ENCODE measurements around the gene MATR3.
"Not testable (repeated sequence)": the region's sequence is repeated elsewhere in the genome, so short reads cannot be mapped to it uniquely, and the experiment has no call there.

MATR3 gene

DNA sequence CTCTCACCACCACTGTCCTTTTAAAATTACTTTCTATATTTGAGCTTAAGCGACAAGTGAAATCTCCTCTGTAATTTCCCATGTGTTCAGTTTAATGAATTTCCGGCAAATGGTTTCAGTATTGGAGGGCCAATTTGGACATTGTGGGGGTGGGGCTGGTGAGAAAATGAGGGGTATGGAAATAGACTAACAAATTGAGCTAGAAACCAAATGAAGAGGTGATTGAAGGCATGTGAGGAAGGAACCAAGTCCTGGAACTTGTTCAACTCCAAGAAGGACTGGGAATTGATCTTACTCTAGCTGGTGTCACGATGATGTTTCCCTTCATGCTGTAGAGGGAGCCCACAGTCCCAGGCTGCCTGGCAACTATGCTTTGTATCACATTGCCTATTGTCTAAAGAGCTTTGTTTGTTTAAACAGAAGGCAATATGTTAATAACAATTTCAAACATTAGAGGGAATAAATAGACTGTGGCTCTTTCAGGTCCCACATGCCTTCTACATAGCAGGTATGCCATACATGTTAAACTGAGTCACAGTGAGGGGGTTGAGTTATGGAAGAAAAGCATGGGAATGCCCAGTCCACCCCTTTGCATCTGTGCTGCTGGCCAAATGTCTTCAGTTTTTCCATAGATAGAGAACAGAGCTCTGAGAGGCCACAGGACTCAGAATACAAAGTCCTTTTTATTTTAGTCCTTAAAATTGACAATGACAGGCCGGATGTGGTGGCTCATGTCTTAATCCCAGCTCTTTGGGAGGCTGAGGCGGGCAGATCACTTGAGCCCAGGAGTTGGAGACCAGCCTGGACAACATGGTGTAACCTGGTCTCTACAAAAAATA lies 25.0 kb upstream of the MATR3 start:
- no peak overlapping the region for H3K27ac ChIP-seq (ENCODE audit: low read length)
- H3K4me2 ChIP-seq (ENCODE audit: low read length), result peak overlapping the region; percentile 3; the same call in 1 of the 2 replicates

DNA sequence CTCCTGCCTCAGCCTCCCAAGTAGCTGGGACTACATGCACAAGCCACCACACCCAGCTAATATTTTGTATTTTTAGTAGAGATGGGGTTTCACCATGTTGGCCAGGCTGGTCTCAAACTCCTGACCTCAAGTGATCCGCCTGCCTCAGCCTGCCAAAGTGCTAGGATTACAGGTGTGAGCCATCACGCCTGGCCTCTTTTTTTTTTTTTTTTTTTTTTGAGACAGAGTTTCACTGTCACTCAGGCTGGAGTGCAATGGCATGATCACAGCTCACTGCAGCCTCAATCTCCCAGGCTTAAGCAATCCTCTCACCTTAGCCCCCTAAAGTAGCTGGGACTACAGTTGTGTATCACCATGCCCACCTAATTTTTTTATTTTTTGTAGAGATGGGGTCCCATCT lies 22.8 kb upstream of the MATR3 start:
- H3K4me2 ChIP-seq (ENCODE audit: low read length), result not testable (repeated sequence)

More for the DNA sequence above, 25.0 kb upstream of the MATR3 start:
- Histone ChIP-seq H3K4me1 (ENCODE audit: low read length) (peaks cover 26% of the 10 kb centered on the region), H2AFZ (ENCODE audit: low read depth, low read length) (0 out of 2 replicates have a peak overlapping the region, but pooled peaks have one; percentile 23), H4K20me1 (ENCODE audit: insufficient read depth, low read length) (no peaks in the 10 kb centered on the region), H3K27me3 (ENCODE audit: low read depth, low read length) (peaks cover 11% of the 10 kb centered on the region), H3K79me2 (ENCODE audit: low read length) (peaks cover 4% of the 10 kb centered on the region; the same call in 1 of the 2 replicates), H3K9me3 (ENCODE audit: insufficient read depth, low read length) (no peaks in the 10 kb centered on the region), H3K36me3 (replicated peaks; ENCODE audit: low read depth, low read length) (no peaks in the 10 kb centered on the region), H3K9ac (ENCODE audit: low read length) (no peak overlapping the region), H3K4me3 (ENCODE audit: low read length) (no peak overlapping the region)
- TF ChIP-seq EZH2phosphoT487 (IDR thresholded peaks at IDR 0.05; ENCODE audit: low read depth), result no peak
- TF ChIP-seq, protein P1, sequence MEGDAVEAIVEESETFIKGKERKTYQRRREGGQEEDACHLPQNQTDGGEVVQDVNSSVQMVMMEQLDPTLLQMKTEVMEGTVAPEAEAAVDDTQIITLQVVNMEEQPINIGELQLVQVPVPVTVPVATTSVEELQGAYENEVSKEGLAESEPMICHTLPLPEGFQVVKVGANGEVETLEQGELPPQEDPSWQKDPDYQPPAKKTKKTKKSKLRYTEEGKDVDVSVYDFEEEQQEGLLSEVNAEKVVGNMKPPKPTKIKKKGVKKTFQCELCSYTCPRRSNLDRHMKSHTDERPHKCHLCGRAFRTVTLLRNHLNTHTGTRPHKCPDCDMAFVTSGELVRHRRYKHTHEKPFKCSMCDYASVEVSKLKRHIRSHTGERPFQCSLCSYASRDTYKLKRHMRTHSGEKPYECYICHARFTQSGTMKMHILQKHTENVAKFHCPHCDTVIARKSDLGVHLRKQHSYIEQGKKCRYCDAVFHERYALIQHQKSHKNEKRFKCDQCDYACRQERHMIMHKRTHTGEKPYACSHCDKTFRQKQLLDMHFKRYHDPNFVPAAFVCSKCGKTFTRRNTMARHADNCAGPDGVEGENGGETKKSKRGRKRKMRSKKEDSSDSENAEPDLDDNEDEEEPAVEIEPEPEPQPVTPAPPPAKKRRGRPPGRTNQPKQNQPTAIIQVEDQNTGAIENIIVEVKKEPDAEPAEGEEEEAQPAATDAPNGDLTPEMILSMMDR (IDR thresholded peaks at IDR 0.05; ENCODE audit: low read depth, low read length), result 0 out of 2 replicates have a peak, but pooled peaks have one; percentile 9

DNA sequence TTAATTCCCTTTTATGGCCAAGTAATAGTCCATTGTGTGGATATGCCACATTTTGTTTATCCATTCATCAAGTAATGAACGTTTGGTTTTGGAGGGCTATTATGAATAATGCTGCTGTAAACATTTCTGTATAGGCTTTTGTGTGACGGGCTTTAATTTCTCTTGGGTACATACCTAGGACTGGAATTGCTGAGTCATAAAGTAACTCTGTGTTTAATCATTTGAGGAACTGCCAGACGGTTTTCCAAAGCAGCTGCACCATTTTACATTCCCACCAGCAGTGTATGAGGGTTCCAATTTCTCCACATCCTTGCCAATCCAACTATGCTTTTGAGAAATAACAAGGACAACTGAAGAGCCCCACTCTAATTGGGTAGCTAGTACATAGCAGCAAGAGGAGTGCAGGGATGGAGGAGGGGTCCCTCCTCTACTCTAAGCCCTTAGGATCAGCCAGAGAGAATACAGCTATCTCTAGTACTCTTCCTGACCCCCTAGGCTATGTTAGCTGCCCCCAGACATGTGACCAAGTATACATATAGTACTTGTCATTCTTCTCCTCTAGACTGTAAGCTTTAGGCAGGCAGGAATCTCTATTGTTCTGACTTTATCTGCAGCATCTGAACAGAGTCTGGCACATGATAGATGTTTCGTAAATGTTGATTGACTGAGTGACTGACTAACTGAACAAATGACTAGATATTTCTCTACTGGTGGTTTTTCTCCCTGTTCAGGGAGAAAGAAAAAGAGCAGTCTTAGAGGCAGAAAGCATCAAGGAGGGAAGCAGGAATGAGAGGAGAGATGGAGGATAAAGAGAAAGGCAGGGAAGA lies 22.1 kb upstream of the MATR3 start:
- Histone ChIP-seq H3K4me2 (ENCODE audit: low read length) (no peak overlapping the region), H4K20me1 (ENCODE audit: insufficient read depth, low read length) (0 out of 2 replicates have a peak, but pooled peaks cover 7% of the 10 kb centered on the region), H2AFZ (ENCODE audit: low read depth, low read length) (no peak overlapping the region), H3K27ac (ENCODE audit: low read length) (no peak overlapping the region), H3K4me1 (ENCODE audit: low read length) (peaks cover 39% of the 10 kb centered on the region), H3K27me3 (ENCODE audit: low read depth, low read length) (peaks cover 11% of the 10 kb centered on the region), H3K79me2 (ENCODE audit: low read length) (peaks cover 31% of the 10 kb centered on the region), H3K36me3 (replicated peaks; ENCODE audit: low read depth, low read length) (peaks cover 17% of the 10 kb centered on the region), H3K9me3 (ENCODE audit: insufficient read depth, low read length) (no peaks in the 10 kb centered on the region), H3K9ac (ENCODE audit: low read length) (no peak overlapping the region), H3K4me3 (ENCODE audit: low read length) (no peak overlapping the region)
- TF ChIP-seq EZH2phosphoT487 (IDR thresholded peaks at IDR 0.05; ENCODE audit: low read depth), result no peak
- TF ChIP-seq, protein P1 (IDR thresholded peaks at IDR 0.05; ENCODE audit: low read depth, low read length), result no peak

More for the DNA sequence above, 22.8 kb upstream of the MATR3 start:
- H4K20me1 ChIP-seq (ENCODE audit: insufficient read depth, low read length); H3K27ac ChIP-seq (ENCODE audit: low read length); H3K9ac ChIP-seq (ENCODE audit: low read length); H3K9me3 ChIP-seq (ENCODE audit: insufficient read depth, low read length); H2AFZ ChIP-seq (ENCODE audit: low read depth, low read length); H3K4me3 ChIP-seq (ENCODE audit: low read length): not testable (repeated sequence)
- peaks cover 10% of the 10 kb centered on the region for H3K36me3 ChIP-seq (replicated peaks; ENCODE audit: low read depth, low read length)
- peaks cover 24% of the 10 kb centered on the region for H3K79me2 ChIP-seq (ENCODE audit: low read length)
- H3K4me1 ChIP-seq (ENCODE audit: low read length), result peaks cover 32% of the 10 kb centered on the region
- peaks cover 11% of the 10 kb centered on the region for H3K27me3 ChIP-seq (ENCODE audit: low read depth, low read length)

DNA sequence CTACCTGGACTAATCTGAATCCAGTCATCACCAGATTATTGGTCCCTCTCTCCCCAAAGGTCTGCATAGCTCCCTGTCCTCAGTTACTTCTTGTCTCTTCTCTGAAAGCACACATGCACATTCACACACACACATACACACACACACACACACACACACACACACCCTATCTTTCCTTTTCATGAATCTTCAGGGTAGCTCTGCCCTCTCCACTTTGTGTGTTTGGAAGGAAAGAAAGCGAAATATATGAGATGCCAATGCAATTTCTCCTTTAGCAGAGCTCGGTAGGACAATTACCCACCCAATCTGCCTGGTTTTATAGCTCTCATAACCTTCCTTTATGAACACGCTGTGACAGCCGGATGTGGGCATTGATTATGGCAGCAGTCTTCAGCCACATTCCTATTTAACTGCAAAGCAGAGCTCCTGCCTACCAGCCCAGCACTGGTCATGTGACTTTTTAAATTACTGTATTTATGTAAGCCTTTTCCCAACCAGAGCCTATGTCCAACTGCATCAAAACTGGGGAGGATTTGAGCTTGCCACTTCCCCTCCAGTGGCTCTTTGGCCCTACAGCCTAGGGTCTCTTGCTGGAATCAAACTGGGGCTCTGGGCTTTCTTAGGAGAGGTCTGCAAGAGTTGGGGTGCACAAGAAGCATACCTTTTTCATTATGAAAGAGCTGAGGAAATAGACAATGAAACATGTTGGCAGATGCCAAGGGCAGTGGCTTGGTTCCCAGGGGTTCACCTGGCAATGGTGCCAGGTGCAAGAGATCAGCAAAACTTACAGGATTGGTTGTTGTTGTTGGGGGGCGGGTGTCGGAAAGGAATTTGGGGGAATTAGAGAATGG lies 20.8 kb upstream of the MATR3 start:
- Histone ChIP-seq H3K27ac (ENCODE audit: low read length) (no peak overlapping the region), H3K9ac (ENCODE audit: low read length) (0 out of 2 replicates have a peak overlapping the region, but pooled peaks have one; percentile 97), H3K4me1 (ENCODE audit: low read length) (peaks cover 48% of the 10 kb centered on the region), H3K4me3 (ENCODE audit: low read length) (peak overlapping the region; percentile 98), H3K27me3 (ENCODE audit: low read depth, low read length) (peaks cover 11% of the 10 kb centered on the region), H3K4me2 (ENCODE audit: low read length) (peak overlapping the region; percentile 78), H3K36me3 (replicated peaks; ENCODE audit: low read depth, low read length) (peaks cover 28% of the 10 kb centered on the region), H2AFZ (ENCODE audit: low read depth, low read length) (no peak overlapping the region), H3K79me2 (ENCODE audit: low read length) (peaks cover 44% of the 10 kb centered on the region), H4K20me1 (ENCODE audit: insufficient read depth, low read length) (0 out of 2 replicates have a peak, but pooled peaks cover 7% of the 10 kb centered on the region), H3K9me3 (ENCODE audit: insufficient read depth, low read length) (no peaks in the 10 kb centered on the region)
- no peak for TF ChIP-seq EZH2phosphoT487 (IDR thresholded peaks at IDR 0.05; ENCODE audit: low read depth)
- TF ChIP-seq, protein P1 (IDR thresholded peaks at IDR 0.05; ENCODE audit: low read depth, low read length), result no peak

Data from OCI-LY3 (cell line).